ENCODE data around the gene FHL3.
"Not testable (repeated sequence)": the region's sequence is repeated elsewhere in the genome, so short reads cannot be mapped to it uniquely, and the experiment has no call there.

The FHL3 gene

DNA sequence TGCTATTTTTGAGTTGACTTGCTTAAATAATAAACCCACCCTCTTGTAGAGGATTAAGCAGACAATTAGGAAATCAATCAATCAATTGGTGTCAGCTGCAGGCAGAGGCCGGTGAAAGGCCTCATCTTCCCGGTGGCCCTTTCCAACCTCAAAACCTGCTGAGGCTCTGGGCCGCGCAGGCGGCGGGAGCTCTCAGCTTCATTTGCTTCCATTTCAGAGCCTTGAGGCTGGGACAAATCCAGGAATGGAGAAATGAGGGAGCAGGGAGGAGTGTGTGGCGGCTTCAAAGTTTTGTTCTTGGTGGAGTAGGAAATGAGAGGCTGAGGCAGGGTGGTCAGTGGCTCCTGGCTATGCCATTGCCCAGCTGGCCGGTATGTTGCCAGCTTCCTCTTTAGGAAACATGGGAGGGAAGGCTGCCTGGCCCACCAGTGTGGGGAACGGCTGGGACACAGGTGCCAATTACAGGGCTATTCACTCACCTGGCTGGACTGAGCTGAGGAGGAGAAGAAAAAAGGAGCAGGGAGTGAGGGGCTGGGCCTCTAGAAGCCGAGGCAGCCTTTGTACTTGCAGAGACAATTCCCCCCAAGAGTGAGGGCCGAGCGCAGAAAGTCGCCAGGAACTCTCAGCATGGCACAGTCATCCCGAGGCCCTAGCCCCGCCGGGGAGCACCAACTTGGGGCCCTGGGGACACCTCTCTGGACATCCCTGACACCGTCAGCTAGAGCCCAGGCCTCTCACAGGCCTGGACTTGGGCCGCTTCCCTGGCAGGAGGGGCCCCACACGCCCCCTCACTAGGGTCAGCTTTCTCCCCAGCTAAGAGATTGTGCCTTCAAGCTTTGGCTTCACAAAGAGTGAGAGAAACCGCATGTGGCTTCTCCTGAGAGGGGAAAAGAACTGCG lies 36.9 kb upstream of the FHL3 start:
- H3K27ac Mint-ChIP-seq, result no peak overlapping the region
- no peaks in the 10 kb centered on the region for H3K36me3 Mint-ChIP-seq (ENCODE audit: low read depth)
- H3K9me3 Mint-ChIP-seq, result no peaks in the 10 kb centered on the region
- H3K27me3 Mint-ChIP-seq, result peaks cover 55% of the 10 kb centered on the region
- no peak overlapping the region for H3K4me3 Mint-ChIP-seq
- peaks cover 13% of the 10 kb centered on the region for H3K4me1 Mint-ChIP-seq (ENCODE audit: low read depth)

DNA sequence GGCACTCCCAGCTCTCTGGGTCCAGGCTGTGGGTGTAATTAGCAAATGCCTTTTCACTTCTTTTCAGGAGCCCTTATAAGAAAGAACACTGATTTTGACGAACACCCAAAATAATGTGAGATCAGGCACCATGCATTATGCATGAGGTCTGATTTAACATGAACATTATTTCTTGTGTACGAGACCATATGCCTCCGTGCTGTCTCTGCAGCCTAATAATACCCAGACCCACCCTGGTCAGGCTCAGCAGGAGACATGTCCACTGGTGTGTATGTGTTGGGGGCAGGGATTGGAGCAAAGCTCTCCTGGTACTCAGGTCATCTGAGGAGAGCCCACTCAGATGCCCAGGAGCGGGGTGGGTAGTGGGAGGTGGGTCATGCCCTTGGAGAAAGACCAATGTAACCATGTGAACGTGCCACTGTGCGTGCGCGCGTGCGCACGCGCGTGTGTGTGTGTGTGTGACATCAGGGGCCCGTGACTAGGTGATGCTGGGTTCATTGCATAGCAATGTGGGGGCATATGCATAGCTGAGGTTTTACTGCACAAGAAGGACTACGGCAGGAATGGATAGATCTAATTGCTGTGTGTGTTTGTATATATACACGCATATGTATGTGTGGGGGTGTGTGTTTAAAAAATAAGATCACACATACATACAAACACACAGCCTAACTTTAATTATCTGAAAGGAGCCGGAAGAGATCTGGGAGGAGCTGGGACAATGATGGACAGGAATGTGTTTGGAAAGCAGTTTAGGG lies 34.2 kb upstream of the FHL3 start:
- peaks cover 52% of the 10 kb centered on the region for H3K27me3 Mint-ChIP-seq
- peaks cover 7% of the 10 kb centered on the region for H3K4me1 Mint-ChIP-seq (ENCODE audit: low read depth)
- H3K9me3 Mint-ChIP-seq, result no peaks in the 10 kb centered on the region
- H3K36me3 Mint-ChIP-seq (ENCODE audit: low read depth), result no peaks in the 10 kb centered on the region
- H3K27ac Mint-ChIP-seq, result no peak overlapping the region
- no peak overlapping the region for H3K4me3 Mint-ChIP-seq

DNA sequence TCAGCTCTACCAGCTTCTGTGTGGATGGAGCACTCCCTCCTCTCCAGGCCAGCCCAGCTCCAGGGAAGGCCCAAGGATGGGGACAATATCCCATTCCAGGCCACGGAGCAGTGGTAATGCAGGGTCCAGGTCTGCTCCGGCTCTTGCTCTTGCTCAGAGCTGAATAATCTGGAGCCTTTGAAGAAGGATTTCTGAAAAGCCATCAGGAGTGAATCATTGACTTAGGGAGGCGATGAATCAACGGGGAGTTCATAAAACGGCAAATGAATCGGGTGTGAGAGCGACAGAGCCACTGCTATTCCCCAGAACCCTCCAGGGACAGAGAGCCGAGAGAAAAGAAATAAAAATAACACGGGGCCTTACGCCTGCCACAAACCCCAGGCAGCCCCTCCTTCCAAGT lies 33.5 kb upstream of the FHL3 start:
- peaks cover under 1% of the 10 kb centered on the region for H3K4me1 Mint-ChIP-seq (ENCODE audit: low read depth)
- no peak overlapping the region for H3K27ac Mint-ChIP-seq
- H3K9me3 Mint-ChIP-seq, result no peaks in the 10 kb centered on the region
- peaks cover 48% of the 10 kb centered on the region for H3K27me3 Mint-ChIP-seq
- H3K36me3 Mint-ChIP-seq (ENCODE audit: low read depth), result no peaks in the 10 kb centered on the region
- H3K4me3 Mint-ChIP-seq, result no peak overlapping the region

DNA sequence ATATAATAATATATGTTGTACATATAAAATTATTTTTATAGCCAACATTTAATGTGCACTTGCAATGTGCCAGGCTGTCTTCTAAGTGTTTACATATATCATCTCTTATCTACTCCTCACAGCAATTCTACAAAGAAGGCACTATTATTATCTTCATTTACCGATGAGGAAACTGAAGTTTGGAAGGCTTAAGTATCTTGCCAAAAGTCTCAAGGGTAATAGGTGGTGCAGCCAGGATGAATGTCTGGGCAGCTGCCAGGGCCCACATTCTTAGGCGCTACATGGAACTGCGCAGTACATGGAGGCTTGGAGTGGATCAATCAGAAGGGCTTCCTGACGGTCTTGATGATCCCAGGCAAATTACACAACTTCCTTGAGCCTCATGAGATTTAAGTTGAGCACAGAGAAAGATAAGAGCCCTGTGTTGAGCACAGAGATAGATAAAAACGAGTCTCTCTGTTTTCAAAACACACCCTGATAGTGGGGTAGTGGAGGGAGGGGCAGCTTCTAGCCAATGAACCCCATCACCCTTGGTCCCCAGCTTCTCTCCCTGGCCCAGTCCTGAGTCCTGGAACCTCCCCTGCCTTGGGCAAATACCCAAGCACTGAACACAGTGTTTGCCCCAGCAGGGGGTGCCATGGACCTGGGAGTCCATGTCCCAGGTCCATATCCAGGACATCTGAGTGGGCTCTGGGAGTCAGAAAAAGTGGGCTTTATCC lies 32.1 kb upstream of the FHL3 start:
- Mint-ChIP-seq H3K36me3 (ENCODE audit: low read depth) (no peaks in the 10 kb centered on the region), H3K9me3 (no peaks in the 10 kb centered on the region)

DNA sequence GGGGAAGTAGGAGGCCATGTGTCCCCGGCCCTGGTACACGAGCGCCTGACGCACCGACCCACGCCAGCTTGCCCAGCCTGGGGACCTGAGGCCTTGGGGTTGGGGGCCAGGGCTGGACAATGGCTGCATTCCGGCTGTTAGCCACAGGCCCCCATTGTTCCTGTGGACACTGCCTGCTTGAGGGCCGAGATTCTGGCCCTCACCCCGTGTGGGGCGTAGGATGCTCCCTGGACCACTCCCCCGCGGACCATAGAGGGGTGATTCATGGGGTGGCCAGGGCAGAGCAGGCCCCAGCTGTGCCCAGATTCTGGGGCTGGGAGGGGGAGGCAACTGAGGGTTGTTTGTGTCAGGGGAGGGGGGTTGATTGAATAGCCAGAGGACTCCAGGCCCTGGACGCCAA lies 29.6 kb upstream of the FHL3 start:
- Mint-ChIP-seq H3K4me1 (ENCODE audit: low read depth) (peaks cover 20% of the 10 kb centered on the region), H3K27ac (no peak overlapping the region), H3K27me3 (peaks cover 11% of the 10 kb centered on the region), H3K4me3 (no peak overlapping the region), H3K36me3 (ENCODE audit: low read depth) (no peaks in the 10 kb centered on the region), H3K9me3 (no peaks in the 10 kb centered on the region)

More for the DNA sequence above, 32.1 kb upstream of the FHL3 start:
- Mint-ChIP-seq H3K27ac (no peak overlapping the region), H3K4me1 (ENCODE audit: low read depth) (no peaks in the 10 kb centered on the region), H3K4me3 (no peak overlapping the region), H3K27me3 (peaks cover 33% of the 10 kb centered on the region)

DNA sequence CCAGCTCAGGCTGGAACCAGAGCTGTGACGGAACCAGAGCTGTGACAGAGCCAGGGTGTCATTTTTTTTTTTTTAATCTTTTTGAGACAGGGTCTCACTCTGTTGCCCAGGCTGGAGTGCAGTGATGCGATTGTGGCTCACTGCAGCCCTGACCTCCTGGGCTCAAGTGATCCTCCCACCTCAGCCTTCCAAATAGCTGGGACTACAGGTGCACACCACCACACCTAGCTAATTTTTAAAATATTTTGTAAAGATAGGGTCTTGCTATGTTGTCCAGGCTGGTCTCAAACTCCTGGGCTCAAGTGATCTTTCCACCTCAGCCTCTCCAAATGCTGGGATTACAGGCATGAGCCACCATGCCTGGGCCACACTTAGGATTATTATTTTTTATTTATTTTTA lies 27.7 kb upstream of the FHL3 start:
- H3K27me3 Mint-ChIP-seq; H3K36me3 Mint-ChIP-seq (ENCODE audit: low read depth); H3K27ac Mint-ChIP-seq; H3K9me3 Mint-ChIP-seq; H3K4me3 Mint-ChIP-seq: not testable (repeated sequence)
- H3K4me1 Mint-ChIP-seq (ENCODE audit: low read depth), result peaks cover 39% of the 10 kb centered on the region

DNA sequence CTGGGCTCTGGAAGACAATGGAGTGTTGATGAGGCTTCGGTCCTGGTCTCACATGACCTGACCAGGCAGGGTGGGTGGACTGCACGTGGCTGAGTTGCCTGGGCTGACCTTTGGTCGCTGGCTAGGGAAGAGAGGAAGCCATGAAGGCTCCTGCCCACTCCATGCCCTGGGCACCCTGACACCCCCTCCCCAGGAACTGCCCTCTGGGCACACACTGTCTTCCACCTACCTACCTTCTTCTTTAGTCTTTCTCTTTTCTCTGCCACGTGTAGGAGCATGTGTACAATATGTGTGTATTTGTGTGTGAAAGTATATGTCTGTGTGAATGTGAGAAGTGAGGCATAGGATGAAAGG lies 26.2 kb upstream of the FHL3 start:
- Mint-ChIP-seq H3K27ac (peak overlapping the region; percentile 50), H3K27me3 (no peaks in the 10 kb centered on the region), H3K36me3 (ENCODE audit: low read depth) (peaks cover 4% of the 10 kb centered on the region), H3K4me3 (peak overlapping the region; percentile 15), H3K4me1 (ENCODE audit: low read depth) (peaks cover 54% of the 10 kb centered on the region), H3K9me3 (no peaks in the 10 kb centered on the region)

DNA sequence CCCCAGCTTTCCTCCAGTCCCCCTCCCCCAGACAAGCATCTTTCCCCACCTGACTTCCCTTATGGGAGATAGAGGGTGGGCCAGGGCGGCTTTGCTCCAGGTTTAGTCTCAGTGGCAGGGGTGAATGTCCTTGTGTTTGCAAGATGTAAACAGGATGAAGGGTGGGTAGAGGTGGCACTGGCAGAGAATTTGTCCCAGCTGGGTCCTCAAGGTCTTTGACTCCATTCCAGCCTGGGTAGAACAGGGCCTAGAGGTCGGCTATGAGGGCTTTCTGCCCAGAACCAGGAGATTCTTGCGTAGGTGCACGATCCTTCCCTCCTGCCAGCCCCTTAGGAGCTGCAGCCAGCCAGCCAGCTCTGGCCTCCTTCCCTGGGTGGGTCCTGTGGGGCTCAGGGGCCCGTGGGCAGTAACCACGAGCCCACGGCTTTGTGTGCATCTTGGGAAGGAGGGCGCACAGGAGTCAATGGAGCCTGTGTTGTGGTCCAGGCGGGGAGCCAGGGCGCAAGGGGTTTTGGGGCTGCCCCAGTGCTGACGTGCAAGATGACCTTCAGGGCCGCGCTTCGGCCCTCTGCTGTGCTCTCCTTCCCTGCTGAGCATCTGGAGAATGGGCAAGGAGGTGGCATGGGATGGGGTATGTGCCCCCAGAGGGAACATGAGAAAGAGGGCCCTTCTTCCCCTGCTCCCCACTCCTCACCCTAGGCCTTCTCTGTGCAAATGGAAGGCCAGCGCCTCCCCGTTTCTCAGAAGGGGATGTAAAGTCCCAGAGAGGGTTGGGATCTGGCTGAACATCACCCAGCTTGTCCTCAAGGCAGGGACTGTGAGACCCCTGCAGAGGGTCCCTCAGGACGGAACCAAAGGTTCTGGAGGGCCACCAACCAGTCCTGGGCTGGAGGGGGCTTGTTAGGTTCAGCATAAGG lies 25.5 kb upstream of the FHL3 start:
- peak overlapping the region; percentile 87 for H3K27ac Mint-ChIP-seq

DNA sequence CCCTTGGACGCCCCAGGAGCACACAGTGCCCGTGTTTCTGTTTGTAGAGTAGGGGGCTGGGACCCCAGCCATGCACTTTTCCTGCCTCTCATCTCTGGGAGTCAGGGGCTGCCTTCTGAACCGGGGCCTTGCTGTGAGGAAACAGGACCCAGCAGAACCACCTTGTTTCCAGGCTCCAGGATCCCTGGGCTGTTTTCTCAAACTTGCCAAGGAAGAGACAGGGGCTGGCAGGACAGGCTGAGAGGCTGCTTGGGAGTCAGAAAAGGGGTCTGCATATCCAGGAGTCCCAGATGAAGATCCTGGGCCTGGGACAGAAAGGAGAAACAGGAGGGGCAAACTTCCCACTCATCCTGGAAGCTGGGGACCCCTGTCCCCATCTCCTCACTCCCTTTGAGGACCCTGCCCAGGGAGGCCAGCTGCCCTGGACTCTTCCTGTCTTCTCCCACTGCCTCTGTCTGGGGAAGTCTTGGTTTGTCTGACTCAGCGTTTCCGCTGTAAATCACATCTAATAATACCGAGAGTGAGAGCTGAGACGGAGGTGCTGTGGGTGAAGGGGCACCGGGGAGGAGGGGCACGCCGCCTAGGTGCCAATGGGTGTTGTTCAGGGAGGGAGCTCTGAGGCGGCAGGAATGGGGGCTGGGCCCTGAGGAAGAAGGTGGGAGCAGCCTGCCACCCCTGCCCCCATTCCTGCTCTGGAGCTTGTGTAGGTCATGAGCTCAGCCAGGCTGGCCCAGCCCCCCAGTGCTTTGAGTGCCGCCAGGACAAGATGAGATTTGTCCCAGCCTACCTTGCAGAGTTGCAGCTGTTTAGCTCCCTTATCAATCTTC lies 24.6 kb upstream of the FHL3 start:
- Mint-ChIP-seq H3K36me3 (ENCODE audit: low read depth) (peaks cover 19% of the 10 kb centered on the region), H3K4me3 (peak overlapping the region; percentile 55), H3K9me3 (no peaks in the 10 kb centered on the region), H3K27ac (peak overlapping the region; percentile 87), H3K27me3 (no peaks in the 10 kb centered on the region), H3K4me1 (ENCODE audit: low read depth) (peaks cover 66% of the 10 kb centered on the region)

More for the DNA sequence above, 25.5 kb upstream of the FHL3 start:
- Mint-ChIP-seq H3K4me1 (ENCODE audit: low read depth) (peaks cover 61% of the 10 kb centered on the region), H3K36me3 (ENCODE audit: low read depth) (peaks cover 10% of the 10 kb centered on the region), H3K4me3 (peak overlapping the region; percentile 55), H3K9me3 (no peaks in the 10 kb centered on the region), H3K27me3 (no peaks in the 10 kb centered on the region)

DNA sequence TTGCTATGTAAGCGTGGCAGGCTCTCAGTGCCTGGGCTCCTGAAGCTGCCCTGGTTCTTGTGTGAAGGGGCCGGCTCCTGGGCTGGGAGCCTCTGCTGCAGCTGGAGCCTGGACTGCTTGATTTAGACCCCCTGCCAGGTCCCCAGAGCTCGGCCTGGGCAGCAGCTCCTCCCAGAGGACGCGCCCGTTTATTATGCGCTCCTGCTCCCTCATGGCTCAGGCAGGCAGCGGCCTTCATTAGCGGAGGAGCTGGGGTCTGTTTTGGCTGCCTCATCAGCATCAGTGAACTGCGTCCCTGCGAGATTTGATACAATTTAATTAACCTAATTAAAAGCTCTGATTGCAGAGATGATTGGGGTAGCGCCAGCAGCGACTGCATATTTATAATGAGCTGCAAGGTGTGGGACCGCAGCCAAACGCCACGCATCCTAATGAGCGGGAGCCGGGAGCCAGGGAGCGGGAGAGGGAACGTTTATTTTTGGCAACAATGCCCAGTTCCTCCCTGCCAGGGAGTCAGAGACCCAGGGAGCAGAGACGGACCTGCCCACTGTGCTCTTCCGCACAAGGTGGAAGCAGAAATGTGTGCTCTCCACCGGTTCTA lies 23.9 kb upstream of the FHL3 start:
- Mint-ChIP-seq H3K9me3 (no peaks in the 10 kb centered on the region), H3K27me3 (no peaks in the 10 kb centered on the region), H3K4me3 (no peak overlapping the region), H3K4me1 (ENCODE audit: low read depth) (peaks cover 66% of the 10 kb centered on the region), H3K36me3 (ENCODE audit: low read depth) (peaks cover 23% of the 10 kb centered on the region), H3K27ac (peak overlapping the region; percentile 91)

DNA sequence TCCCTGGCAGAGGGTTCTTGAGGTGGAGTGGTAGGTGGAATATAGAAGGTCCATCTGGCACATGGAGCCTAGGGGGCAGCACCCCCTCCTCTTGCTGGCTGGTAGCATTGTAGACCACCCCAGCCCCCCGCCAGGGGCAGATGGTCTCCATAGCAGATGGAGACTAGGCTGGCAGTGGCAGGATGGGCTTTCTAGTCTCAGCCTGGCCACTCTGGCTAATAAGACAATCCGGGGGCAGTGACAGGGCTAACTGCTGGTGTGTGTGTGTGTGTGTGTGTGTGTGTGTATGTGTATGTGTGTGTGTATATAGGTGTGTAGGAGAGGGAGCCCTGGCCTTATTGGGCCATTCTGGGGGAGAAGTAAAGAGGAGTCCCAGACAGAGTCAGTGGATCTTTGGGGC lies 23.4 kb upstream of the FHL3 start:
- Mint-ChIP-seq H3K27ac (peak overlapping the region; percentile 91), H3K4me3 (peak overlapping the region; percentile 32), H3K27me3 (no peaks in the 10 kb centered on the region), H3K4me1 (ENCODE audit: low read depth) (peaks cover 66% of the 10 kb centered on the region), H3K9me3 (no peaks in the 10 kb centered on the region), H3K36me3 (ENCODE audit: low read depth) (peaks cover 28% of the 10 kb centered on the region)

DNA sequence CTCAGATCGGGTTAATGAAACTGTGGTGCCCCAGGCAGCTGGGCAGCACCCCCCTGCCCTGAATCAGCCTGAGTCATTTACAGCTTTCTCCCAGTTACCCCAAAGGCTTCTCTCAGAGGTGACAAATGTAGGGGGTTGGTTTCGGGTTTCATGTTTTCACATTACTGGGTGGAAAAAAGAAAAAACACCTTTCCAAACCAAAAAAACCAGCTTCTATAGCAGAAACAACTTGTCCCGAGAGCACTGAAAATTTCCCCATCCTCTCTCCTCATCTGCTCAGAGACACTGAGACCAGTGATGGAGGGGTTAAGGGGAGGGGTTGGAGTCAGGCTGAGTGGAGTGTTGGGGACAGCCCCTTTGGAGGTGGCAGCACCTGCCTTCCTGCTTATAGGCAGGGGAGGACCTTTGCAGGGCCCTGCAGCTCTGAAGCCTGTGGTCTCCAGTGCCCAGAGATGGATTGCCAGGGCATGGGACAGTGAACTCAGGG lies 22.8 kb upstream of the FHL3 start:
- peak overlapping the region; percentile 32 for H3K4me3 Mint-ChIP-seq
- peak overlapping the region; percentile 91 for H3K27ac Mint-ChIP-seq
- H3K27me3 Mint-ChIP-seq, result no peaks in the 10 kb centered on the region
- no peaks in the 10 kb centered on the region for H3K9me3 Mint-ChIP-seq
- peaks cover 66% of the 10 kb centered on the region for H3K4me1 Mint-ChIP-seq (ENCODE audit: low read depth)
- peaks cover 31% of the 10 kb centered on the region for H3K36me3 Mint-ChIP-seq (ENCODE audit: low read depth)
